K562 (cell line): Measurements from ENCODE around the gene TMOD2. TPM values are rescaled to one million over a fixed set of nuclear protein-coding genes. Genes with fewer than 3 reads are reported as not detected.
A peak's percentile ranks its signal among the peaks of the same experiment; 100 is the strongest.

ENCODE experiments used
- ATAC-seq: fragments of 200-7000 bp; cut with Tn5 transposase; 3 replicates; pipeline ENCODE4 v1.9.1; 2020; ENCODE audit warnings: moderate library complexity
- BruUV-seq: library from RNA; stranded (reverse); fragments of 400-500 nt; replicated peaks from 2 replicates; lab custom pipeline; 2021; lab: Mats Ljungman, UMichigan
- CTCF ChIA-PET: fragments of 300-600 bp; formaldehyde crosslinking; extraction: SDS; loops from one replicate; lab custom pipeline; 2021; ENCODE audit warnings: low intra/inter-chr PET ratio; lab: Yijun Ruan, JAX
- POLR2A ChIA-PET: fragments of 300-600, 350-650 bp; sonication (Branson Sonifier 250); formaldehyde crosslinking; extraction: SDS; loops from one replicate; lab custom pipeline; 2021; ENCODE audit warnings: antibody characterized with exemption, inconsistent platforms; lab: Yijun Ruan, JAX
- DNase-seq, 4 experiments: peaks; one replicate each; pipeline versions ENCODE4 v3.0.0 to v3.0.0-alpha.2; 2011 to 2018; ENCODE audit warnings: low spot score in 3 of 4, mixed read lengths in 3 of 4; ENCODE audit errors: extremely low read depth in 1 of 4
- FAIRE-seq: peaks from 2 replicates; lab custom pipeline; 2011; peaks lifted over from hg19 to GRCh38; lab: Jason Lieb, UNC
- H2AFZ ChIP-seq: 2 replicates; pipeline ENCODE4 v1.6.0; 2011; ENCODE audit warnings: low read depth, low read length, control low read depth, inconsistent platforms
- H3K27ac ChIP-seq: fragments of 200-600 bp; 3 replicates; pipeline ENCODE4 v1.8.0; 2011; ENCODE audit warnings: low read depth, mild to moderate bottlenecking, control low read depth, inconsistent platforms, low read length, moderate library complexity, mixed read lengths; ENCODE audit errors: extremely low read depth
- H3K27me3 ChIP-seq, 2 experiments: fragments of 300-600 bp in 1 of 2; 2 replicates in 1 of 2; 3 replicates in 1 of 2; pipeline versions ENCODE4 v1.6.0 to v1.8.0; 2011; ENCODE audit warnings: inconsistent platforms in 2 of 2, low read length in 2 of 2, mild to moderate bottlenecking in 1 of 2, mixed read lengths in 1 of 2, moderate library complexity in 1 of 2; ENCODE audit not compliant: control insufficient read depth in 2 of 2, insufficient read depth in 2 of 2
- H3K36me3 ChIP-seq: fragments of 300-600 bp; 3 replicates; pipeline ENCODE4 v1.8.0; 2011; ENCODE audit warnings: mild to moderate bottlenecking, low read length, inconsistent platforms; ENCODE audit not compliant: control insufficient read depth, insufficient read depth
- H3K4me1 ChIP-seq, 2 experiments: fragments of 200-600 bp in 1 of 2; replicated peaks in 1 of 2; 2 replicates in 1 of 2; 3 replicates in 1 of 2; pipeline versions ENCODE4 v1.5.1 to v1.8.0; 2011; ENCODE audit warnings: inconsistent platforms in 2 of 2, low read length in 2 of 2, mild to moderate bottlenecking in 1 of 2, mixed read lengths in 1 of 2, moderate library complexity in 1 of 2; ENCODE audit not compliant: control insufficient read depth in 2 of 2, insufficient read depth in 2 of 2
- H3K4me2 ChIP-seq: 2 replicates; pipeline ENCODE4 v1.6.1; 2011; ENCODE audit warnings: low read length, control low read depth, inconsistent platforms, mixed read lengths; ENCODE audit not compliant: insufficient read depth
- H3K4me3 ChIP-seq: fragments of 200-600 bp; sonication (generic), shearing (Covaris generic); 2 replicates; pipeline ENCODE4 v1.5.1; 2016; ENCODE audit warnings: control low read depth, inconsistent platforms
- H3K79me2 ChIP-seq: fragments of 200-600 bp; 3 replicates; pipeline ENCODE4 v1.8.0; 2011; ENCODE audit warnings: low read length, inconsistent platforms; ENCODE audit not compliant: control insufficient read depth, insufficient read depth
- H3K9ac ChIP-seq, 2 experiments: 2 replicates each; pipeline versions ENCODE4 v1.6.0 to v1.6.1; 2011; ENCODE audit warnings: low read depth in 2 of 2, low read length in 2 of 2, control low read depth in 1 of 2, inconsistent platforms in 1 of 2, mild to moderate bottlenecking in 1 of 2, mixed read lengths in 1 of 2; ENCODE audit not compliant: insufficient read depth in 1 of 2
- H3K9me1 ChIP-seq: one replicate; pipeline ENCODE4 v1.6.0; 2011; ENCODE audit warnings: inconsistent platforms, mild to moderate bottlenecking, low read length, moderate library complexity; ENCODE audit not compliant: control insufficient read depth, insufficient read depth
- H3K9me3 ChIP-seq: replicated peaks from 2 replicates; pipeline ENCODE4 v1.5.1; 2011; ENCODE audit warnings: low read depth, low read length, inconsistent platforms; ENCODE audit not compliant: control insufficient read depth, insufficient read depth
- H4K20me1 ChIP-seq: replicated peaks from 2 replicates; pipeline ENCODE4 v1.6.1; 2011; ENCODE audit warnings: low read length, inconsistent platforms, mixed read lengths; ENCODE audit not compliant: control insufficient read depth, insufficient read depth
- C11orf30 ChIP-seq: fragments of 450-650 bp; IDR thresholded peaks from 2 replicates; pipeline ENCODE4 v1.6.1; 2016; ENCODE audit warnings: low read depth, mild to moderate bottlenecking
- ESRRB ChIP-seq: fragments of 250-450 bp; sonication (Bioruptor Pico); IDR thresholded peaks from 2 replicates; pipeline ENCODE4 v1.5.0; 2020; ENCODE audit warnings: mild to moderate bottlenecking, moderate library complexity, borderline replicate concordance
- HDGF ChIP-seq: fragments of 450-650 bp; IDR thresholded peaks from 2 replicates; pipeline ENCODE4 v1.6.1; 2016
- HMBOX1 ChIP-seq: sonication (generic); IDR thresholded peaks from 2 replicates; pipeline ENCODE4 v1.6.1; 2016
- HNRNPH1 ChIP-seq: fragments of 200-400 bp; formaldehyde crosslinking; optimal IDR thresholded peaks from 2 replicates; pipeline ENCODE3; 2017; ENCODE audit warnings: low read depth, mild to moderate bottlenecking, low read length, moderate library complexity
- MEIS2 ChIP-seq: fragments of 450-650 bp; IDR thresholded peaks from 2 replicates; pipeline ENCODE4 v1.6.1; 2014; ENCODE audit warnings: mild to moderate bottlenecking; ENCODE audit not compliant: partially characterized antibody
- MIER1 ChIP-seq: fragments of 450-650 bp; IDR thresholded peaks from 2 replicates; pipeline ENCODE4 v1.6.1; 2016; ENCODE audit warnings: antibody characterized with exemption, mild to moderate bottlenecking, low read depth
- REST ChIP-seq, 2 experiments: fragments of 450-650 bp; formaldehyde crosslinking in 1 of 2; IDR thresholded peaks; 2 replicates each; pipeline versions ENCODE4 v1.4.0 to v1.6.1; 2014 to 2020; ENCODE audit warnings: mild to moderate bottlenecking in 2 of 2, borderline replicate concordance in 1 of 2, low read depth in 1 of 2
- SMAD4 ChIP-seq: fragments of 250-450 bp; sonication (Bioruptor Pico); conservative IDR thresholded peaks from 2 replicates; pipeline ENCODE4 v1.8.0; 2021; ENCODE audit warnings: inconsistent platforms, mild to moderate bottlenecking, moderate library complexity
- SOX6 ChIP-seq: fragments of 450-650 bp; IDR thresholded peaks from 2 replicates; pipeline ENCODE4 v1.6.1; 2014; ENCODE audit warnings: mild to moderate bottlenecking
- TAL1 ChIP-seq: fragments of 450-650 bp; IDR thresholded peaks from 2 replicates; pipeline ENCODE4 v1.6.1; 2016; ENCODE audit warnings: mild to moderate bottlenecking
- ZFP30 ChIP-seq: fragments of 250-450 bp; sonication (Bioruptor Pico); IDR thresholded peaks from 2 replicates; pipeline ENCODE4 v1.8.0; 2022; ENCODE audit warnings: moderate library complexity, mild to moderate bottlenecking, inconsistent platforms, borderline replicate concordance
- ZNF133 ChIP-seq: fragments of 250-450 bp; sonication (Bioruptor Pico); IDR thresholded peaks from 2 replicates; pipeline ENCODE4 v1.4.0; 2020; ENCODE audit warnings: mild to moderate bottlenecking
- ZNF316 ChIP-seq: fragments of 450-650 bp; IDR thresholded peaks from 2 replicates; pipeline ENCODE4 v1.6.1; 2016
- WGBS: fragments of 100-300 bp; shearing (Covaris generic); methylation state at CpG from one replicate; pipeline ENCODE4 v1.1.6; 2016; ENCODE audit warnings: low coverage, mixed read lengths; ENCODE audit not compliant: insufficient coverage; ENCODE audit errors: missing lambda C conversion rate; 5-methylcytosine and 5-hydroxymethylcytosine counted together
- in situ Hi-C: fragments of 300-500 bp; cut with MboI; formaldehyde crosslinking; loops from 4 replicates; pipeline ENCODE4 v1.15.0; 2018; ENCODE audit warnings: inconsistent platforms, mixed read lengths
- intact Hi-C: fragments of 100-400 bp; cut with micrococcal nuclease; formaldehyde crosslinking; loops from 2 replicates; pipeline ENCODE4 v1.14.2; 2022
- polyA plus RNA-seq, 8 experiments: library from polyadenylated mRNA; depleted of rRNA in 4 of 8; stranded (reverse) in 5 of 8; unstranded in 3 of 8; fragments of >200 nt; fragmentation: Nextera tagmentation in 2 of 8; fragmentation: Illumina TruSeq in 1 of 8; extraction: Ambion mirVana in 2 of 8; extraction: Trizol in 1 of 8; gene quantifications; 2 replicates each; pipeline versions ENCODE4 v1.2.1 to v1.2.3, GENCODE V29; 2011 to 2014; ENCODE audit warnings: inconsistent platforms in 1 of 8, missing spikeins in 1 of 8
- total RNA-seq, 7 experiments: library from RNA; depleted of rRNA in 6 of 7; stranded (reverse); fragments of >200 nt in 6 of 7; fragmentation: Illumina TruSeq in 2 of 7; extraction: Trizol in 2 of 7; gene quantifications; 2 replicates each; pipeline versions ENCODE4 v1.2.1 to v1.2.3, GENCODE V29; 2011 to 2021; ENCODE audit warnings: low replicate concordance in 1 of 7

Gene TMOD2
- total and polyA plus RNA-seq, 9 of the 15 experiments (the other 6 are each of a cell fraction or from before 2014, with no cell fraction given), result 0.49 to 3.8 (median 3.0) TPM

- 50% methylated on average over 4 of the region's 4 CpGs for WGBS
- DNase-seq, result peak in 3 of 4 experiments; percentile 29 to 74 (median 61)
- intact Hi-C loops, result loop anchor here (2.0 to 5.0 kb wide), 2 partner anchors 40 to 77 kb away; no protein-coding TSS in a partner anchor
- Histone ChIP-seq H3K4me2 (no peak overlapping the region), H2AFZ (peak overlapping the region; percentile 41; the same call in 1 of the 2 replicates), H3K36me3 (peaks cover 5% of the 10 kb centered on the region; the same call in 2 of the 3 replicates), H3K9me1 (no peaks in the 10 kb centered on the region), H3K27ac (no peak overlapping the region; the same call in 2 of the 3 replicates), H3K4me1 (peaks cover 0 to 39% of the 10 kb centered on the region in 2 experiments; a peak in 4 of 5 replicates), H3K79me2 (peaks cover 8% of the 10 kb centered on the region; the same call in 2 of the 3 replicates), H4K20me1 (no peaks in the 10 kb centered on the region), H3K9ac (no peak overlapping the region; a peak in 1 of 4 replicates), H3K27me3 (no peaks in the 10 kb centered on the region), H3K9me3 (no peaks in the 10 kb centered on the region), H3K4me3 (no peak overlapping the region)
- no TSS peak for BruUV-seq
- ATAC-seq, result peak; percentile 94
- ChIA-PET CTCF (no interaction called here), POLR2A (interaction anchor here (1.0 kb wide), 1 partner anchor 21 kb away, joined by 3 read pairs; no protein-coding TSS in a partner anchor)
- in situ Hi-C loops, result no loop called here
- FAIRE-seq, result peak; percentile 74
- TF ChIP-seq MEIS2 (peak; percentile 81), ZFP30 (CRISPR knock-in tag) (no peak), SOX6 (peak; percentile 51), HMBOX1 (peak; percentile 73), ESRRB (no peak), TAL1 (no peak), MIER1 (no peak), HNRNPH1 (no peak), HDGF (peak; percentile 36; the same call in 1 of the 2 replicates), ZNF316 (peak; percentile 55), REST (IDR thresholded peaks at IDR 0.05; ENCODE audit: borderline replicate concordance) (peak; percentile 58), REST (CRISPR knock-in tag; IDR thresholded peaks at IDR 0.05; ENCODE audit: low read depth) (no peak), SMAD4 (no peak), C11orf30 (peak; percentile 25), ZNF133 (CRISPR knock-in tag) (no peak)
Observed at GRCh38 chr15:51727141-51727897, 24.1 kb upstream of the TMOD2 start.
